Bone marrow (tissue), 2 donors: ENCODE results near the gene MSI2.

Source experiments
- DNase-seq, 2 donors: peaks; one replicate each; lab custom pipeline; 2025; lab: John Stamatoyannopoulos, UW

Gene MSI2

GRCh38 chr17:57599271-57600045 lies 343.1 kb downstream of the MSI2 start:
- peak in 1 of 2 donors; percentile 49 for DNase-seq

GRCh38 chr17:57600074-57600473 lies 343.8 kb downstream of the MSI2 start:
- DNase-seq: peak in 1 of 2 donors; percentile 73

GRCh38 chr17:57601143-57601735 lies 344.9 kb downstream of the MSI2 start:
- DNase-seq: no peak

DNA sequence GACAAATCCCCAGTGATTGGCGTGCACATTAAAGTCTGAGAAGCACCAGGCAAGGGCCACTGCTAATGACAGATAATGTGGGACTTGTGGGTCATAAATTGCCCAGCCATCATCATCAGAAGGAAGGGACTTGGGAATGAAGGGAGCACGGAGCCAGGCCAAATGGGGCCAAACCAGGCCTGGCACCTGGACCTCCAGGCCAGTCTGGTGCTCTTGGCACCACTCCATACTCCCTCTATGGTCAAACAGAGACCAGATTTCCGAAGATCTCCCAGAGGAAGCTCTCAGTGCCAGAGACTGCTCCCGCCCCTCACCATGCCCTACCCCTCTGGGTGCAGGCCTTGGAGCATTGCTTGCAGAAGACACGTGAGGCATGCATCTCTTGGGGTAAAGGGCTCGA lies 346.6 kb downstream of the MSI2 start:
- no peak for DNase-seq

DNA sequence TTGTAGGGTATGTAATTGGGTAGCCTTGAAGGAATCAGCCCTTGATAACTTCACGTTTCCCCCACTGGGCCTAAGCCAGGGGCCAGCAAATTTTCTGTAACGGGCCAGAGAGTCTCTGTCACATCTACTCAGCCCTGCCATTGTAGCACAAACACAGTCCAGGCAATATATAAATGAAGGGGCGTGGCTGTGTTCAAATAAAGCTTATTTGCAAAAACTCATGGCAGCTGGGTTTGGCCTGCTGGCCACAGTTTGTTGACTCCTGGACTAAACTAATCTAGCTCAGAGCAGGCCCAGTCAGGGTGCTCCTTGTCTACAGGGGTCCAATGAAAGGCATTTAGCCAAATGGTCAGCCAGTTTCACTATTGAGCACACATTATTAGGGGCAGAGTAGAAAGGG lies 347.2 kb downstream of the MSI2 start:
- no peak for DNase-seq

- peak in 1 of 2 donors; percentile 96 for DNase-seq
Observed at GRCh38 chr17:57603978-57604377, 347.7 kb downstream of the MSI2 start.

- DNase-seq: no peak
Observed at GRCh38 chr17:57604771-57605674, 348.7 kb downstream of the MSI2 start.

- peak in 1 of 2 donors; percentile 74 for DNase-seq
Observed at GRCh38 chr17:57605675-57606105, 349.4 kb downstream of the MSI2 start.

GRCh38 chr17:57606111-57606875 lies 350.0 kb downstream of the MSI2 start:
- no peak for DNase-seq

- no peak for DNase-seq
Observed at GRCh38 chr17:57607553-57608120, 351.3 kb downstream of the MSI2 start.

DNA sequence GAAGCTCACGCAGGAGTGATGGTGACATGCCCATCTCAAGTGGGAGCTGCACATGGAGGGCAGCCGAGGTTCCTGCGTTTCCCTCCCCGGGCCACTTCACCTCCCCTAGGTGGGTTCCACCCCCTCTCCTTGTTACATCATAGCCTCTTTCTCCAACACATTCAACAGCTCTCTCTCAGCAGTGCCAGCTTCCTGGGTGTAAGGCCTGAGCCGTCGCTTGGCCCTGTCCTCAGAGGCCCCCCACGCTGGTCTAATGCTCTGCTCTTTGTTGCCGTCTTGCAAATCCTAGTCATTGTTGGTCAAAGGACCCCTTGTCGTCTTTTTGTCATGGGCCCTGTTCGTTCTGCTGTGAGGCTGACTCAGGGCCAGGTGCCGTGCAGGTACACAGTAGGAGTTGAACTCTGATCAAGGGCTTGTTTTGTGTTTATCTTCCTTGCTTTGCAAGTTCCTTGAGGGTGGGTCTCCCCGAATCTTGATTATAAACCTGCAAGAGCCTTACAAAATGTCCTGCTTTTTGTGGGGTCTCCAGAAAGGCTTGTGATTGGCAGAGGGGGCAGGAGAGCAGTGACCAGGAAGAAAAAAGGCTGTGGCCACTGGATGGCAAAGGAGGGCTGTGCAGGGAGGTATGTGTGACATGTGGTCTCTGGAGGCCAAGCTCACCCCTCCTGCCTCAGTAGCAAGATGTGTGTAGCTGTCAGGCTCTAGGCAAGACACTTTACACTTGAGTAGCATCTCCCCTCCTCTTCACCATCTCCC lies 352.2 kb downstream of the MSI2 start:
- DNase-seq: no peak

DNA sequence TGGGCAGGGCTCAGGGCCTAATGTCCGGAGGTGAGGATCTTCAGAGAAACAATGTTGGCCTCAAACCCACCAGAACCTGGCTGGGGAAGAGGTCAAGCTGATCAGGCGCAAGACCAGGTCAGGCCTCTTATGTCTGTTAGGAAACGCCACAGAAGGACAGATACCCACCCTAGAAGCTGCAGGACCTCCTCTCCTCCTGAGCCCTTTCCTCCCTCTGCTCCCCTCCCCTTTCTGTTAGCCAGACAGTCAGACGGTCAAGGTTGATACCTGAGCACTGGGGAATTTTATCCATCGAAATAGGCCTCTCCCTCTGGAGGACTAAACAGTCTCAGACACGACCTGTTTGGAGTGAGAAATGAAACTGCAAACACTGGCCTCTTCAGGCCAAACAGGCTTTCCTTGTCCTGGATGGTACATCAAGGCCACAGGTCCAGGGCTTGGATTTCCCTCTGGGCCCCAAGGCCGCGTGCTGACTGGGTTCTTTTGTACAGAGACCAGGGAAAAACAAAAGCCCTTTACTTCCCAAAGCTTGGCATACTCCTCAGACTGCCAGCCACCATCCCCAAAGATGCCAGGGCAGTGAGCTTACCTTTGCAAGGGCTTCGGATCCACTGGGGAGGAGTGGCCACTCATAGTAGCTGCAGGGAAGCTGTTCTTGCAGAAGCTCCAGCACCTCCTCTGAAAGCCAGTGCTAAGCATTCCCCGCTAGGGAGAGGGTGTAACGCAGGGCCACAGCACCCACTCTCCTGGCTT lies 353.0 kb downstream of the MSI2 start:
- DNase-seq: no peak

- no peak for DNase-seq
Observed at GRCh38 chr17:57609878-57610270, 353.6 kb downstream of the MSI2 start.

DNA sequence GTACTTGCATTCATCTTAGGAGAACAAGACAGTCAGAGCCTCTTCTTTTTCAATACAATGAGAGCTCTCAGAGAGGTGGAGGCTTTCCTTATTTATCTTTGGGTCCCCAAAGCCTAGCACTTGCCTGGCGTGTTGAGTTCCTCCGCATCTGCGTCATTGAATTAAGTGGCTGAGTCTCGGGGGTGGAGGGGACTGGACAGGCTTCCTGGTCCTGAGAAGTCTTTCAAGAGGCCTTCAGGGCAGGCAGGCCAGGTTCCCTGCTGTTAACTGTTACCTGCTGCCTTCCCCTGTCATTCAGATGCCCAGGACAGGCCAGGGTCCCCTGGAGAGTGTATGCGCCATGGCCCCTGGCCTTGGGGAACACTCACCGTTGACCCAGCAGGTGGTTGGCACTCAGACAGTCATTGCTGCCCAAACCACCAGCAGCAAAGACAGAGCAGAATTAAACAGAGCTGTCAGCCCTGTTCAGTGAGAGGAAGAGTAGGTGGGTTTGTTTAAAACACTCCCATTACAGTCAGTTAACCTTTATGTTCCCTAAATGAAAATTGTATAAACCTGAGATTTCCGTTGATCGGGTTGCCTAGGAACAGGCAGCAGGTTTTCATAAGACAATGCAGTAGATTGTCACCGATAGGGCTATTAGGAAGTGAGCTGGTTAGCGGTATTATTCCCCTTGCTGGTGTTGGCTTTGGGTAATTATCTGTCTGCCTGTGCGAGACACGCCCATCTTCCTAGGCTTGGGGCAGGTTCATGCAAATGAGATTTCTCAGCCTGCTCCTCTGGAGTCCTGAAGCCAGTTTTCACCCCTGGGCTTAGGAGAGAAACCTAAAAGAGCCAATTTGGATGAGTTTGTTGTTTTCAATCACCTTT lies 356.1 kb downstream of the MSI2 start:
- no peak for DNase-seq

DNA sequence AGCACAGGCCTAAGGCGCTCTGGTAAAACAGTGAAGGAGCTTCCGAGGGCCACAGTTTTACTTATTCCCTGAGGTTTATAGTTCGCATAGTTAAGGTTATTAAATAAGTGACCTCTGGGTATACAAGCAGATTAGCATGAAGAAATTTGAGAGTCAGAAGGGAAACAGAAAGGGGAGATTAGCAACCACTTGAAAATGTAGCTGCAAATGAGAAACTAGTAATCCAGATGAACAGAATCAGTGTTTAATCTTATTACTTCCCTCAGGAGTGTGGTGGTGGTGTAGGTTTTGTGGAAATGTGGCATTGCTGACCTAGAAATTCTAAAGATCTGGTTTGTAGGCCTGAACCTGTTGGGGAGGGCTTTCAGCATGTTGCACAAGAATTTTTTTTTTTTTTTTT lies 358.4 kb downstream of the MSI2 start:
- DNase-seq: no peak

GRCh38 chr17:57615836-57616757 lies 359.8 kb downstream of the MSI2 start:
- DNase-seq: no peak

DNA sequence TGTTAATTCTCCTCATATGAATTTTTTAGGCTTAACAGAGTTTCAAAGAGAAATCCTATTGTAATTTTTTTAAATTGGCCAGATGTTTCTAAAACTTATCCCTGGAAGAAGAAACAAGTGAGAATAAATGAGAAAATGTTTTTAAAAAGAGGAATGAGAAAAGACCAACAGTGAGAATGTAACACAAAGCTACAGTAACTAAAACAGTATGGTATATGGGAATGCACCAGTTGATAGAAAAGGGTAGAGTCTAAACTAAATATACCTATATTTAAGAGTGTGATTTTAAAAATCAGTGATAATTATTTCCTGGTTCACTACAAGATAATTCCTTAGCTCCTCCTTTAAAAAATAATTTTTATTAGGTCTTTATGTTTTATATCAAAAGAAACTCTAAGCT lies 360.9 kb downstream of the MSI2 start:
- DNase-seq: no peak
